K562 (cell line): Measurements from ENCODE around the gene BNIP2. TPM values are rescaled to one million over a fixed set of nuclear protein-coding genes. Genes with fewer than 3 reads are reported as not detected.

Experiments
- ATF7 ChIP-seq: fragments of 450-650 bp; IDR thresholded peaks from 2 replicates; pipeline ENCODE4 v1.7.1; 2014; ENCODE audit warnings: mild to moderate bottlenecking, moderate library complexity
- CGGBP1 ChIP-seq: fragments of 250-450 bp; sonication (Bioruptor Pico); IDR thresholded peaks from 2 replicates; pipeline ENCODE4 v1.9.0; 2021; ENCODE audit warnings: mild to moderate bottlenecking
- CTCF ChIP-seq, 3 experiments: IDR thresholded peaks in 2 of 3; conservative IDR thresholded peaks in 1 of 3; 2 replicates each; pipeline ENCODE4 v1.5.1; 2011 to 2012; ENCODE audit warnings: low read length in 3 of 3, mild to moderate bottlenecking in 3 of 3, control low read depth in 2 of 3, improper control_type of control experiment in 1 of 3, inconsistent platforms in 1 of 3, low read depth in 1 of 3, mixed read lengths in 1 of 3, moderate library complexity in 1 of 3; ENCODE audit not compliant: insufficient read depth in 2 of 3
- ERF ChIP-seq: fragments of 450-650 bp; formaldehyde crosslinking; IDR thresholded peaks from 2 replicates; pipeline ENCODE4 v1.4.0; 2020; ENCODE audit warnings: mild to moderate bottlenecking, mixed read lengths
- FOXK1 ChIP-seq: sonication (generic); formaldehyde crosslinking; IDR thresholded peaks from 2 replicates; pipeline ENCODE4 v1.8.0; 2022; ENCODE audit warnings: missing genetic modification reagents, mild to moderate bottlenecking, borderline replicate concordance
- FOXP1 ChIP-seq: sonication (generic); formaldehyde crosslinking; IDR thresholded peaks from 2 replicates; pipeline ENCODE4 v1.8.0; 2022; ENCODE audit warnings: mild to moderate bottlenecking, missing genetic modification reagents
- FOXP4 ChIP-seq: sonication (generic); formaldehyde crosslinking; IDR thresholded peaks from 2 replicates; pipeline ENCODE4 v1.8.0; 2022; ENCODE audit warnings: mild to moderate bottlenecking, missing genetic modification reagents, borderline replicate concordance
- GATAD2A ChIP-seq: fragments of 450-650 bp; IDR thresholded peaks from 2 replicates; pipeline ENCODE4 v1.6.1; 2017
- JUN ChIP-seq, 2 experiments: sonication (generic) in 1 of 2; formaldehyde crosslinking in 1 of 2; IDR thresholded peaks; 2 replicates each; pipeline versions ENCODE4 v1.6.1 to v1.8.0; 2012 to 2022; ENCODE audit warnings: borderline replicate concordance in 2 of 2, mild to moderate bottlenecking in 2 of 2, improper control_type of control experiment in 1 of 2, low read depth in 1 of 2, low read length in 1 of 2, missing genetic modification reagents in 1 of 2
- NEUROD1 ChIP-seq: fragments of 150-350 bp; IDR thresholded peaks from 2 replicates; pipeline ENCODE4 v1.6.1; 2014; ENCODE audit warnings: borderline replicate concordance, low read length, low read depth; ENCODE audit not compliant: partially characterized antibody
- POLR2A ChIP-seq: fragments of 450-650 bp; conservative IDR thresholded peaks from 2 replicates; pipeline ENCODE4 v1.6.1; 2016
- SUPT5H ChIP-seq: fragments of 450-650 bp; IDR thresholded peaks from 2 replicates; pipeline ENCODE4 v1.6.1; 2016
- ZBTB17 ChIP-seq: fragments of 450-650 bp; formaldehyde crosslinking; IDR thresholded peaks from 2 replicates; pipeline ENCODE4 v1.4.0; 2020; ENCODE audit warnings: mild to moderate bottlenecking
- ZBTB7A ChIP-seq: IDR thresholded peaks from 2 replicates; pipeline ENCODE4 v1.6.1; 2011; ENCODE audit warnings: low read depth, mild to moderate bottlenecking, low read length, moderate library complexity, borderline replicate concordance; ENCODE audit not compliant: control insufficient read depth
- ZFP30 ChIP-seq: fragments of 250-450 bp; sonication (Bioruptor Pico); IDR thresholded peaks from 2 replicates; pipeline ENCODE4 v1.8.0; 2022; ENCODE audit warnings: moderate library complexity, mild to moderate bottlenecking, inconsistent platforms, borderline replicate concordance
- ZFPM2 ChIP-seq: fragments of 250-450 bp; sonication (Bioruptor Pico); IDR thresholded peaks from 2 replicates; pipeline ENCODE4 v1.5.1; 2022; ENCODE audit warnings: mild to moderate bottlenecking
- ZNF511 ChIP-seq: sonication (generic); formaldehyde crosslinking; IDR thresholded peaks from 2 replicates; pipeline ENCODE4 v1.8.0; 2022; ENCODE audit warnings: mild to moderate bottlenecking, missing genetic modification reagents
- polyA plus RNA-seq, 8 experiments: library from polyadenylated mRNA; depleted of rRNA in 4 of 8; stranded (reverse) in 5 of 8; unstranded in 3 of 8; fragments of >200 nt; fragmentation: Nextera tagmentation in 2 of 8; fragmentation: Illumina TruSeq in 1 of 8; extraction: Ambion mirVana in 2 of 8; extraction: Trizol in 1 of 8; gene quantifications; 2 replicates each; pipeline versions ENCODE4 v1.2.1 to v1.2.3, GENCODE V29; 2011 to 2014; ENCODE audit warnings: inconsistent platforms in 1 of 8, missing spikeins in 1 of 8
- total RNA-seq, 7 experiments: library from RNA; depleted of rRNA in 6 of 7; stranded (reverse); fragments of >200 nt in 6 of 7; fragmentation: Illumina TruSeq in 2 of 7; extraction: Trizol in 2 of 7; gene quantifications; 2 replicates each; pipeline versions ENCODE4 v1.2.1 to v1.2.3, GENCODE V29; 2011 to 2021; ENCODE audit warnings: low replicate concordance in 1 of 7
- TF ChIP-seq, protein P1 (sequence below): fragments of 250-450 bp; sonication (Bioruptor Pico); IDR thresholded peaks from 2 replicates; pipeline ENCODE4 v1.6.1; 2021; ENCODE audit warnings: mild to moderate bottlenecking
- TF ChIP-seq, protein P2 (sequence below): fragments of 250-450 bp; sonication (Bioruptor Pico); IDR thresholded peaks from 2 replicates; pipeline ENCODE4 v1.8.0; 2022; ENCODE audit warnings: inconsistent platforms, mild to moderate bottlenecking, moderate library complexity, borderline replicate concordance
- TF ChIP-seq, protein P3 (sequence below): fragments of 450-650 bp; formaldehyde crosslinking; conservative IDR thresholded peaks from 2 replicates; pipeline ENCODE4 v1.4.0; 2022; ENCODE audit warnings: mild to moderate bottlenecking, missing genetic modification characterization

The BNIP2 gene
- total and polyA plus RNA-seq, 9 of the 15 experiments (the other 6 are each of a cell fraction or from before 2014, with no cell fraction given), result 19.6 to 88.0 (median 52.5) TPM

GRCh38 chr15:59689626-59690236, 611 bp upstream of the BNIP2 start (continued):
- TF ChIP-seq, protein P1, sequence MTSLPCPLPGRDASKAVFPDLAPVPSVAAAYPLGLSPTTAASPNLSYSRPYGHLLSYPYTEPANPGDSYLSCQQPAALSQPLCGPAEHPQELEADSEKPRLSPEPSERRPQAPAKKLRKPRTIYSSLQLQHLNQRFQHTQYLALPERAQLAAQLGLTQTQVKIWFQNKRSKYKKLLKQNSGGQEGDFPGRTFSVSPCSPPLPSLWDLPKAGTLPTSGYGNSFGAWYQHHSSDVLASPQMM (CRISPR knock-in tag), result no peak
- no peak for TF ChIP-seq FOXP1 (CRISPR knock-in tag)
- TF ChIP-seq JUN (IDR thresholded peaks at IDR 0.05; ENCODE audit: borderline replicate concordance, low read depth, low read length), result no peak
- no peak for TF ChIP-seq JUN (CRISPR knock-in tag; IDR thresholded peaks at IDR 0.05; ENCODE audit: borderline replicate concordance)
- TF ChIP-seq FOXK1, result no peak
- no peak for TF ChIP-seq NEUROD1
- TF ChIP-seq POLR2A, result no peak; the same call in 1 of the 2 replicates
- TF ChIP-seq CGGBP1 (CRISPR knock-in tag), result no peak
- no peak; a peak in 1 of 6 replicates for TF ChIP-seq CTCF (IDR thresholded peaks at IDR 0.05 in 2 of 3, conservative IDR thresholded peaks at IDR 0.05 in 1 of 3; ENCODE audit: insufficient read depth in 2 of 3, low read depth in 1 of 3, low read length in 3 of 3)
- no peak; the same call in 1 of the 2 replicates for TF ChIP-seq SUPT5H
- TF ChIP-seq ATF7, result no peak
- no peak for TF ChIP-seq FOXP4 (CRISPR knock-in tag)
- TF ChIP-seq ZFPM2, result no peak
- TF ChIP-seq, protein P2, sequence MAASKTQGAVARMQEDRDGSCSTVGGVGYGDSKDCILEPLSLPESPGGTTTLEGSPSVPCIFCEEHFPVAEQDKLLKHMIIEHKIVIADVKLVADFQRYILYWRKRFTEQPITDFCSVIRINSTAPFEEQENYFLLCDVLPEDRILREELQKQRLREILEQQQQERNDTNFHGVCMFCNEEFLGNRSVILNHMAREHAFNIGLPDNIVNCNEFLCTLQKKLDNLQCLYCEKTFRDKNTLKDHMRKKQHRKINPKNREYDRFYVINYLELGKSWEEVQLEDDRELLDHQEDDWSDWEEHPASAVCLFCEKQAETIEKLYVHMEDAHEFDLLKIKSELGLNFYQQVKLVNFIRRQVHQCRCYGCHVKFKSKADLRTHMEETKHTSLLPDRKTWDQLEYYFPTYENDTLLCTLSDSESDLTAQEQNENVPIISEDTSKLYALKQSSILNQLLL (CRISPR knock-in tag), result no peak
- TF ChIP-seq, protein P3, sequence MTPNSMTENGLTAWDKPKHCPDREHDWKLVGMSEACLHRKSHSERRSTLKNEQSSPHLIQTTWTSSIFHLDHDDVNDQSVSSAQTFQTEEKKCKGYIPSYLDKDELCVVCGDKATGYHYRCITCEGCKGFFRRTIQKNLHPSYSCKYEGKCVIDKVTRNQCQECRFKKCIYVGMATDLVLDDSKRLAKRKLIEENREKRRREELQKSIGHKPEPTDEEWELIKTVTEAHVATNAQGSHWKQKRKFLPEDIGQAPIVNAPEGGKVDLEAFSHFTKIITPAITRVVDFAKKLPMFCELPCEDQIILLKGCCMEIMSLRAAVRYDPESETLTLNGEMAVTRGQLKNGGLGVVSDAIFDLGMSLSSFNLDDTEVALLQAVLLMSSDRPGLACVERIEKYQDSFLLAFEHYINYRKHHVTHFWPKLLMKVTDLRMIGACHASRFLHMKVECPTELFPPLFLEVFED (CRISPR knock-in tag), result no peak
- no peak for TF ChIP-seq ZBTB7A
- TF ChIP-seq GATAD2A, result no peak
- no peak for TF ChIP-seq ZNF511 (CRISPR knock-in tag)
- TF ChIP-seq ZBTB17 (CRISPR knock-in tag), result no peak
- TF ChIP-seq ERF (CRISPR knock-in tag), result no peak
- TF ChIP-seq ZFP30 (CRISPR knock-in tag), result no peak
